Activated naive CD8-positive, alpha-beta T cell (primary cell): Measurements from ENCODE around the gene MYOG.

Experiments
- H3K27ac Mint-ChIP-seq: one replicate; pipeline ENCODE4 v1.8.0; 2021; ENCODE audit warnings: mixed read lengths
- H3K27me3 Mint-ChIP-seq: one replicate; pipeline ENCODE4 v1.8.0; 2021; ENCODE audit warnings: mixed read lengths
- H3K36me3 Mint-ChIP-seq: one replicate; pipeline ENCODE4 v1.8.0; 2021; ENCODE audit warnings: mixed read lengths
- H3K4me1 Mint-ChIP-seq: one replicate; pipeline ENCODE4 v1.8.0; 2021; ENCODE audit warnings: low read depth, mixed read lengths
- H3K4me3 Mint-ChIP-seq: one replicate; pipeline ENCODE4 v1.8.0; 2021; ENCODE audit warnings: mild to moderate bottlenecking, mixed read lengths
- H3K9me3 Mint-ChIP-seq: one replicate; pipeline ENCODE4 v1.8.0; 2021; ENCODE audit warnings: low read depth, mixed read lengths

Gene MYOG

DNA sequence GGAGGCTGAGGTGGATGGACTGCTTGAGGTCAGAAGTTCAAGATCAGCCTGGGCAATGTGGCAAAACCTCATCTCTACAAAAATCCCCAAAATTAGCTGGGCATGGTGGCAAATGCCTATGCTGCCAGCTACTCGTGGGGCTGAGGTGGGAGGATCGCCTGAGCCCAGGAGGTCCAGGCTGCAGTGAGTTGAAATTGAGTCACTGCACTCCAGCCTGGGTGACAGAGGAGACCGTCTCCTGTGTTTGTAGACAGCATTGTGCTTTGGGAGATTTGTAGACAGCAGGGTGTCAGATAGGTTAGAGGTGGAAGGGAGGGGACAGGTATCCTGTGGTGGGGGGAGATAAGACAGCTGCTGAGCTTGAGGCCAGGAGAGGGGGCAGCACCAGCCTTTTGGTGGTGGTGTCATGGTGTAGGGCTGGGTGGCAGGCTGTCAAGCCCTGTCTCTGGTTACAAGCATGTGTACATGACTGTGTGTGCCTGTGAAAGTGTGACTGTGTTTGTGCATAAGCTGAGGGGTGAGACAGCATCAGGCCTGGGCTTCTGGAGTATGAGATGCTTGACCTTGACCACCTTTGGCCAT is 44.4 kb downstream of the MYOG start:
- Mint-ChIP-seq H3K36me3 (no peaks in the 10 kb centered on the region), H3K9me3 (no peaks in the 10 kb centered on the region), H3K4me3 (no peak overlapping the region), H3K27ac (no peak overlapping the region), H3K4me1 (no peaks in the 10 kb centered on the region), H3K27me3 (peaks cover 4% of the 10 kb centered on the region)

DNA sequence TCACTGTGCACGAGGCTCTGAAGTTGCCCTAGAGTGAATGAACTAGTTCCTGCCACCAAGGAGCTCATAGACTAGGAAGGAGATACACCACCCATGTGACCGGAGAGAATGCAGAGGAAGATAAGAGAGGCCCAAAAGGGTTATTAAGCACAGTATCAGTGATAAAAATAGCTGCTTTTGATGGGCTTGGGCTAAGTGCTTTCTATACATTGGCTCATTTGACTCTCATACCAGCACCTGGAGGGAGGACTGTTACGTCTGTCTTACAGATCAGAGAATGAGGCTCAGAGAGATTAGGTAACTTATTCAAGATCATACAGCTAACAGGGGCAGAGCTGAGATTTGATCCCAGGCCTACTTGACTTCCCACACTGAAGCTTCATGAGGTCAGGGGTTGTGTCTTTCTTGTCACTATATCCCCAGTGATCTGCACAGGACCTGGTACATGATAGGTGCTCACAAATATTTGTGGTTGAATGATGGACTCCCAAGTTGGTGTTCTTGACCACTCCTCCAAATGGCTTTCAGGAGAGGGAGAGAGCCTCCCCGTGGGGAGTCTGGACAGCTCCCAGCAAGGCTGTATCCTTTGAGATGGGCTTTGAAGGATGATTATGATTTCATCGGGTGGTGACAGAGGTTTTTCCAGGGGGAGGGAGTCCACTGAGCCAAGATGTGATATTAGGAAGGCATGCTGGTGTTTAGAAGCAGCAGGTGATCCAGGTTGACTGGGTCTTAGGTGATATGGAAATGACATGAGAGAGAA is 45.1 kb downstream of the MYOG start:
- Mint-ChIP-seq H3K9me3 (no peaks in the 10 kb centered on the region), H3K4me1 (no peaks in the 10 kb centered on the region), H3K27me3 (peaks cover 4% of the 10 kb centered on the region), H3K4me3 (no peak overlapping the region), H3K27ac (no peak overlapping the region), H3K36me3 (no peaks in the 10 kb centered on the region)

DNA sequence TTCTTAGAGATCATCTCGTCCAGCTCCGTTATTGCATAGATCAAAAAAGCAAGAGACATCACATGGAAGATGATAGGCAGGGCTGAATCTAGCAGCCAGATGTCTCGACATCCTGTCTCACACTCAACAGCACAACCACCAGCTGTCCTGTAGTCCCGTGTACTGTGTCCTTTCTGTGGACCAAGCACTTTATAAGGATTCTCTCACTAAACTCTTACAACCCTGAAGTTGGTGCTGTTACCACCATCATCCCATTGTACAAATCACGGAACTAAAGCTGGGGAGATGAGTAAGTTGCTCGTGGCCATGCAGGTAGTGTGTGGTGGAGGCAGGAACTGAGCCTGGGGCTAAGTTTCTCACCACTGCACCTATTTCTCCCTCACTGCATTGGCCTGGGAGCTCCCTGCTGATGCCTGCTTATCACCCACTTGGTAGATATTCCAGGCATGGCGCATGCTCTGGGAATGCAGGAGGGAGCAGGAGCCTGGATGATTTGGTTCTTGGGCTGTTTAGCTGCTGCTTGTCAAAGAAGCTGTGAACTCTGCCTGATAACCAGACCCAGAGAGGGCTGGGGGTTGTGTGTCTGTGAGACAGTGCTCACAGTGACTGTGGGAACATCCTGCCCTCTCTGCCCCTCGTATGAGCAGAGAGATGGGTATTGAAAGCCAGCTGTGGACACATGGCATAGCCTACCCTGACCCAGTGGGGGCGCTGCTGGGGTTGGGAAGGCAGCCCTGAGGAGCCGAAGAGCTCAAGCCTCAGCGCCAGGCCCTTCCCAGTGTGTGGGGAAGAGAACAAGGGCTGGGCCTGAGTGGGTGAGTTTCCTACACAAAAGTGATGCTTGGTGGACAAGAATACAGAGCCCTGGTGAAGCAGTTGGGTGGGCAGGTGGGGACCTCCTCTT is 46.0 kb downstream of the MYOG start:
- H3K36me3 Mint-ChIP-seq, result no peaks in the 10 kb centered on the region
- H3K27ac Mint-ChIP-seq, result no peak overlapping the region
- H3K9me3 Mint-ChIP-seq, result no peaks in the 10 kb centered on the region
- H3K27me3 Mint-ChIP-seq, result peaks cover 4% of the 10 kb centered on the region
- no peaks in the 10 kb centered on the region for H3K4me1 Mint-ChIP-seq
- no peak overlapping the region for H3K4me3 Mint-ChIP-seq

DNA sequence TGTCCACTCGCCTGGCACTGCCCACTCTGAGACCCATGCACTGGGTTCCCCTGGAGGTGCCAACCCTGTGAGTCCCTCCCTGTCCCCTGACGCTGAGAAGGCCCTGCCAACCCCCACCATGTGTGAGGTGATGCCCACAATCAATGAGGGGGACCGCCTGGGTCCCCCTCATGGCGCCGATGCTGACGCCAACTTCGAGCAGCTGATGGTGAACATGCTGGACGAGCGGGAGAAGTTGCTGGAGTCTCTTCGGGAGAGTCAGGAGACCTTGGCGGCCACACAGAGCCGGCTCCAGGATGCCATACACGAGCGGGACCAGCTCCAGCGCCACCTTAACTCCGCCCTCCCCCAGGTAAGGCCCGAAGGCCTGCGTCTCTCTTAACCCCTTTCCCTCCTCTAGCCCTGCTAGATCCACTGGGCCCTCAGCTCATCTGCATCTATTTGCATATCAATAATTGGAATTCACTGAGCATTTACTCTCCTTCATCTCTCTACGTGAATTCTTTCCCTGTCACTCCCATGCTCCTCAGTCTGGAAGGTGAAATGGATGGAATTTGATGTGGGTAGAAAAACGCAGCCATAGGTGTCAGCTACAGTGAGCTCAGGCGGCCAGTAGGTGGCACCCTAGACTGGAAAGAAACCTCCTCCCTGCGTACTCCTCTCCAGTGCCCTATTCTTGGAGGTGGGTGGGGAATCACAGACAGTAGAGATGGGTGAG is 46.8 kb downstream of the MYOG start:
- Mint-ChIP-seq H3K4me1 (no peaks in the 10 kb centered on the region), H3K27ac (no peak overlapping the region), H3K36me3 (no peaks in the 10 kb centered on the region), H3K4me3 (no peak overlapping the region), H3K27me3 (peaks cover 4% of the 10 kb centered on the region), H3K9me3 (no peaks in the 10 kb centered on the region)

DNA sequence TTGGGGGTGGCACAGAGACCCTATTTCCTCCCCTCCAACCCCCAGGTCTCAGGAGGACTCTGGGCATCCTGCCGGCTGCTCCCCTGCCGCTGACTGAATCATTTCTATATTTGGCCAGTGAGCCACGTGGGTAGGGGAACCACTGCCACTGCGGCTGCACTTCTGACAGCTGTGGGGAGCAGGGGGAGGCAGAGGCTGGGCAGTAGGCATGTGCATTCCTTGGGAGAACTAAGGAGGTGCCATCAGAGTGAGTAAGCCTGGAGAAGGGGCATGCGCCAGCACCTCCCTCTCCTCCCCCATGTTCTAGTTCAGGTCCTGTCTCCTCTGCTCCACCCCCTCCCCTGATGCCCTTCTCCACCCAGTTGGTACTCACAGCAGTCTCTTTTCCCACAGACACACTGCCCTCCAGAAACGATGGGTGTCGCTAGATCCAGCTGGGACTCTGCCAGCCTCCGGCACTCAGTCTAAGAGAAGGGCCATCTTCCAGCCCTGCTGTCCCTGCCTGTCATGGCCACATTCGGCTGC is 47.5 kb downstream of the MYOG start:
- no peak overlapping the region for H3K27ac Mint-ChIP-seq
- H3K27me3 Mint-ChIP-seq, result peaks cover 4% of the 10 kb centered on the region
- no peaks in the 10 kb centered on the region for H3K4me1 Mint-ChIP-seq
- H3K9me3 Mint-ChIP-seq, result no peaks in the 10 kb centered on the region
- H3K36me3 Mint-ChIP-seq, result no peaks in the 10 kb centered on the region
- no peak overlapping the region for H3K4me3 Mint-ChIP-seq

DNA sequence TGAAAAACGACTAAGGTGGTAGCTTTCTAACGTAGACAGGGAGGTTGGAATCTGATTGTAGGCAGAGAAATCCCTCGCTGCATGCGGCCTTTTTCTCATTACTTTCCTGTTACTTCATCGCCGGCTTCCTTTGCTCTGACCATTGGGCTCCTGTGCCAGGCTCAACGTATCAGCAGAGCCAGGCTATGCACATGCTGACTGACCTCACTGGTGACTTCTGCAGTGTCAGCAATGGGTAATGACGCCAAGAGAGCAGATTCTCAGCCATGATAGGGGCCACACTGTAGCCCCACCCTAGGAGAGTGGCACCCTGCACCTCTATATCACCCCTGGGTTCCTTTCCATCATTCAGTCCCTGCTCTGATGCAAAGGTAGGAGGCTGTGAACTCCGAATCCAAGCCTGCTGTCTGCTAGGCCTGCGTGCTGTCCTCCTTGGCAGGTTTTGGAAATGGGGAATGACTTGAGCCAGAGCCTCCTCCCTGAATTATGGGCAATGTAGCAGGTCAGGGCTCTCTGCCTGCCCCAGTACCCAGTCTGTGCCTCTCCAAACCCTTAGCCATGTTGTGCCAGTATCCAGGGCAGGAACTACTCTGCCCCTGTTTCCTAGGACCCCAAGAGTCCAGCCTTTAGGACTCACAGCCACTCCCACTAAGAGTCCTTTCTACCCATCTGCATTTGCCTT is 48.2 kb downstream of the MYOG start:
- Mint-ChIP-seq H3K36me3 (no peaks in the 10 kb centered on the region), H3K4me1 (no peaks in the 10 kb centered on the region), H3K4me3 (no peak overlapping the region), H3K27me3 (peaks cover 4% of the 10 kb centered on the region), H3K27ac (no peak overlapping the region), H3K9me3 (no peaks in the 10 kb centered on the region)

DNA sequence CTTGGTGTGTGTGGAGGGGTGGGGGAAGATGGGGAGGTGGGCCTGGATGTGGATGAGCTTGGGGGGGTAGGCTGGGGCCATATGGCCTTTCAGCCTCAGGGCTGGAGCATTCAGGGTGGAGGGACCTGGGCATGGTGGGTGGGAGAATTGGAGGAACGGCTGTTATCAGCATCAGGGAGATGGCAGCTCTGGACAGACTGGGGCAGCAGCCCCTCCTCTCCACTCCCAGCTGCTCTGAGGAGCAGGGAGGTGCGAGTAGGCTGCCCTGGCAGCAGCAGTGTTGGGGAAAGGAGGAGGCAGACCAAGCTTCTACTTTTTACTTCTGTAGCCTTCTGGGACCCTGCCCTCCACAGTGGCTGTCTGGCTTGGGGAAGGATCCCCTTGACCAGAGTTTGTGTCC is 49.3 kb downstream of the MYOG start:
- H3K27ac Mint-ChIP-seq, result no peak overlapping the region
- no peak overlapping the region for H3K4me3 Mint-ChIP-seq
- no peaks in the 10 kb centered on the region for H3K4me1 Mint-ChIP-seq
- H3K9me3 Mint-ChIP-seq, result no peaks in the 10 kb centered on the region
- H3K27me3 Mint-ChIP-seq, result peaks cover 4% of the 10 kb centered on the region
- no peaks in the 10 kb centered on the region for H3K36me3 Mint-ChIP-seq

DNA sequence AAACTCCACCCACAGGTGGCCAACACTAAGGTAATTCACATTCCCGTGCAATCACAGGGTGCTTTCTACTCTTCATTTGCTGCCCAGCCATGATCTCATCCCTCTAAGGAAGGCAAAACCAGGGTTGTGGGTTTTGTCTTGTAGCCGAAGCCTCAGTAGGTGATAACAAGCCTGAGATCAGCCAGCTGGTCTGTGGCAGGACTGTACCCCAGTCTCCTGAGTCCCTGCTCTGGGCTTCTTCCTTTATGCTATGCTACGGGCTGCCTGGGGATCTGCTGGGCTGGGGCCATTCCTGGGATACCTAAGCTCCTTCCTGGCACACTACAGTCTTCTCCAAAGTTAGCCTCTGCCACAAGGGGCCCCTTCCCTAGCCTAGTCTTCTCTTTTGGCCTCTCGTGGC is 49.7 kb downstream of the MYOG start:
- H3K4me3 Mint-ChIP-seq, result no peak overlapping the region
- peaks cover 4% of the 10 kb centered on the region for H3K27me3 Mint-ChIP-seq
- H3K4me1 Mint-ChIP-seq, result no peaks in the 10 kb centered on the region
- H3K36me3 Mint-ChIP-seq, result no peaks in the 10 kb centered on the region
- no peaks in the 10 kb centered on the region for H3K9me3 Mint-ChIP-seq
- H3K27ac Mint-ChIP-seq, result no peak overlapping the region

DNA sequence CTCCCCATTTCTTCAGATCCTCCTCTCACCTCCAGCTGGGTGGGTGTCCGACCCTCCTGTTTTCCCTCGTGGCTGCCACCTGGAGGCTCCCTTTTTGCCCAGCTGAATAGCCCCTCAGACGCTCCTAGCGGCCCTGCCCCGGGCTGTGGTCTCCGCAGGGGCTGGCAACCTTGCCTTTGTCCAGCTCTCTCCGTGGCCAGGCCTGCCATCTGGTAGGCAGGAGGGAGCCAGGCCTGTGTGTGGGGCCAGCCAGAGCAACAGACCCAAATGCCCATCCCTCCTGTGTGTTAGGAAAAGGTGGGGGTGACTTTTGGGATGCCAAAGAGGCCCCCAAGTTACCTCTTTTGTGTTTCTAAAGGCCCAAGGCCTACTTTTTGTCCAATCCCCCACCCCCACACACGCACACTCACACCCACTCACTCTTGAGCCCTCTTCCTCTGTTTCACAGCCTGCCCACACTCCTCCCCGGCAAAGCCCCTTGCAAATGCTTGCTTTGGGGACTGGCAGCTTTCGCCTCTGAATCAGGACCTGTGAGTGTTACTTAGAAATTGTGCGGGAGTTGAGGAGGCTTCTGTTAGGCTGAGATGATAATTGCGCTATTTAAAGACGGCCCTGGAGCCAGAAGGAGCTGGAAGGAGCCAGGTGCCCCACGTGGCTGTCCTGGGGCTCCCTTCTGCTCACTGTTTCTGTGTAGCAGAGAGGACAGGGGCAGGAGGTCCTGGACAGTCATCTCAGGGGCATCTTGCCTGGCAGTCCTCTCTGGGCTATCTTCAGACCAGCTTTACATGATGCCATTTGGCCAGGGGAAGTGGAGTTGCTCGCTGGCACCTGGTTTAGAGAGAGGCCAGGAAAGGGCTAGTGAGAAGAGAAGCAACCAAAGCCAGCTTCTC is 50.5 kb downstream of the MYOG start:
- H3K36me3 Mint-ChIP-seq, result no peaks in the 10 kb centered on the region
- no peaks in the 10 kb centered on the region for H3K9me3 Mint-ChIP-seq
- no peak overlapping the region for H3K27ac Mint-ChIP-seq
- no peaks in the 10 kb centered on the region for H3K4me1 Mint-ChIP-seq
- peaks cover 4% of the 10 kb centered on the region for H3K27me3 Mint-ChIP-seq
- no peak overlapping the region for H3K4me3 Mint-ChIP-seq

DNA sequence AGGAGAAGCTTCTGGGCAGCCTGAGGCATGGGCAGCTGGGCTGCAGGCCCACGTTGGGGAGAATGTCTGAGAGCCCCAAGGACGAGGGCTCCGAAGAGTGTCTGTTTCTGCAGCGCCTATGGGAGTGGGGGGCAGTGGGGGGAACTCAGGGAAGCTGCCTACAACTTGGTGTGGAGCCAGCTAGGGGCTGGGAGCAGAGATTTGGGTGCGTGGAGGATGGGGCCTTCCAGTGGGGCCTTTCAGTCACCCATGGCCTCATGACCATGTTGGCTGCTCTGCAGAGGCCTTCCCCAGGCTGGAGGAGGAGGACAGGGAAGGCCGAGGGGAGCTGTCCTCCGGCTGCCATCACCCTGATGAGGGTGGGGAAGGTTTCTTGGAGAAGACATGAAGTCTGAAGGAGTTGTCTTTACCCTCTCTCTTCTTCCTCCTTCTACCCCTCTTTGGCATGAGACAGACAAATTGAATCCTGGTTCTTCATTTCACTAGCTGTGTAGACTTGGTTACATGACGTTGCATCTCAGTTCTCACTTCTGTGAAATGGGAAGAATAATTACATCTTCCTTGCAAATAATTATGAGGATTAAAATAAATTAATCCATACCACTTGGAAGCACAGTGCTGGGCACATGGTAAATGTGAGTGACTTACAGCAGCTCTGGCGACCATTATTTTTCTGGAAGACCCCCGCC is 51.2 kb downstream of the MYOG start:
- H3K27ac Mint-ChIP-seq, result no peak overlapping the region
- no peak overlapping the region for H3K4me3 Mint-ChIP-seq
- no peaks in the 10 kb centered on the region for H3K4me1 Mint-ChIP-seq
- no peaks in the 10 kb centered on the region for H3K9me3 Mint-ChIP-seq
- H3K36me3 Mint-ChIP-seq, result no peaks in the 10 kb centered on the region
- peaks cover 4% of the 10 kb centered on the region for H3K27me3 Mint-ChIP-seq

DNA sequence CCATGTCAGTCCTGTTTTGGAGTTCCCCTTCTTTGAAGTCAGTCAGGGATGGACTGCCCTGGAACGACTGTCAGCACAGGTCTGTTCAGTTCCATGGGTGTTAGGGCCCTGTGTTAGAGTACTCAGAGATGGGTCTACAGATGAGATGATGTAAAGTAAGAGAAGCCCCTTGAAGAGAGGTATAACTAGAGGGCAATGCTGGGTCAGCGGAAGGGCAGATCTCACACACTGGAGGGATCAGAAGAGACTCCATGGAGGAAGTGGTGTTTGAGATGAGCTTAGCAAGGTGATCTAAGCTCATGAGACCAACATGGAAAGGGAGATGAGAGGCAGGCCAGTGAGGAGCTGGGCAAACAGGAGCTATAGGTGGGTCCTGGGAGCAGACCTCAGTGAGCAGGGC is 51.9 kb downstream of the MYOG start:
- no peak overlapping the region for H3K27ac Mint-ChIP-seq
- H3K4me3 Mint-ChIP-seq, result no peak overlapping the region
- no peaks in the 10 kb centered on the region for H3K36me3 Mint-ChIP-seq
- H3K27me3 Mint-ChIP-seq, result no peaks in the 10 kb centered on the region
- no peaks in the 10 kb centered on the region for H3K4me1 Mint-ChIP-seq
- no peaks in the 10 kb centered on the region for H3K9me3 Mint-ChIP-seq

DNA sequence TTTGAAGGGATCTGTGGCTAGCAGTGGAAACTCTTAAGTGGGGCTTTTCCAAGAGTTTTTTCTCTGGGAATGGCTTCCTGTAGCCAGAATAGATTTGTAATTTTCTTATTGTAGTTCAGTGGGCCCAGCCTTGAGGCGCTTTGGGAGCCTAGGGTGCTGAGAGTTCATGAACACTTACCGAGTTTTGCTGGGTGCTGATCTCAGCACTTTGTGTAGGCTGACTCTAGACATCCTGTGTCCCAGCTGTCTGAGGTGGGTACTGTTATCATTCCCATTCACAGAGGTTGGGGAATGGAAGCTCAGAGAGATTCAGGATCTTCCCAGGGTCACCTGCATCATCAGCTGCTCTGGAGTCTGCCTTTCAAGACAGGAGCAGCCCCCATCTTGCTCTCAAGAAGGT is 52.5 kb downstream of the MYOG start:
- no peak overlapping the region for H3K27ac Mint-ChIP-seq
- H3K9me3 Mint-ChIP-seq, result no peaks in the 10 kb centered on the region
- H3K36me3 Mint-ChIP-seq, result no peaks in the 10 kb centered on the region
- no peaks in the 10 kb centered on the region for H3K4me1 Mint-ChIP-seq
- H3K4me3 Mint-ChIP-seq, result no peak overlapping the region
- peaks cover 2% of the 10 kb centered on the region for H3K27me3 Mint-ChIP-seq
